MM.1S (cell line): ENCODE measurements around the gene ST6GAL1.

Experiments used
- DNase-seq: peaks from one replicate; pipeline ENCODE4 v3.0.0-alpha.2; 2015
- H2AFZ ChIP-seq: fragments of 300-600 bp; sonication (generic); 2 replicates; pipeline ENCODE4 v1.6.0; 2016; ENCODE audit warnings: antibody characterized with exemption, low read length
- H3F3A ChIP-seq: fragments of 300-600 bp; sonication (generic); 2 replicates; pipeline ENCODE4 v1.6.1; 2016; ENCODE audit warnings: mild to moderate bottlenecking, antibody characterized with exemption, low read length, moderate library complexity, mixed read lengths; ENCODE audit not compliant: insufficient read depth
- H3K27ac ChIP-seq: fragments of 300-600 bp; sonication (generic); 2 replicates; pipeline ENCODE4 v1.5.1; 2016; ENCODE audit warnings: mild to moderate bottlenecking, low read length
- H3K27me3 ChIP-seq: fragments of 300-600 bp; sonication (generic); replicated peaks from 2 replicates; pipeline ENCODE4 v1.6.0; 2016; ENCODE audit warnings: low read length; ENCODE audit not compliant: insufficient read depth
- H3K36me3 ChIP-seq: fragments of 300-600 bp; sonication (generic); replicated peaks from 2 replicates; pipeline ENCODE4 v1.6.1; 2016; ENCODE audit warnings: mild to moderate bottlenecking, low read length, mixed read lengths; ENCODE audit not compliant: insufficient read depth
- H3K4me1 ChIP-seq: fragments of 300-600 bp; sonication (generic); 2 replicates; pipeline ENCODE4 v1.6.1; 2016; ENCODE audit warnings: low read length, mixed read lengths
- H3K4me2 ChIP-seq: fragments of 300-600 bp; sonication (generic); 2 replicates; pipeline ENCODE4 v1.6.0; 2016; ENCODE audit warnings: low read depth, low read length
- H3K4me3 ChIP-seq: fragments of 300-600 bp; sonication (generic); 2 replicates; pipeline ENCODE4 v1.5.1; 2016; ENCODE audit warnings: low read length, mixed read lengths
- H3K79me2 ChIP-seq: fragments of 300-600 bp; sonication (generic); 2 replicates; pipeline ENCODE4 v1.6.1; 2016; ENCODE audit warnings: mixed run types, low read length, mixed read lengths
- H3K9ac ChIP-seq: fragments of 300-600 bp; sonication (generic); 2 replicates; pipeline ENCODE4 v1.6.1; 2016; ENCODE audit warnings: low read length, mixed read lengths
- H3K9me2 ChIP-seq: fragments of 300-600 bp; sonication (generic); replicated peaks from 2 replicates; pipeline ENCODE4 v1.6.1; 2016; ENCODE audit warnings: mild to moderate bottlenecking, low read length, mixed read lengths; ENCODE audit not compliant: insufficient read depth
- H3K9me3 ChIP-seq: fragments of 300-600 bp; sonication (generic); replicated peaks from 2 replicates; pipeline ENCODE4 v1.6.1; 2016; ENCODE audit warnings: mild to moderate bottlenecking, low read length, mixed read lengths; ENCODE audit not compliant: insufficient read depth
- H4K20me1 ChIP-seq: fragments of 300-600 bp; sonication (generic); 2 replicates; pipeline ENCODE4 v1.6.1; 2016; ENCODE audit warnings: mild to moderate bottlenecking, low read length, moderate library complexity, mixed read lengths; ENCODE audit not compliant: insufficient read depth
- CTCF ChIP-seq: fragments of 300-600 bp; sonication (generic); IDR thresholded peaks from 2 replicates; pipeline ENCODE4 v1.5.1; 2016; ENCODE audit warnings: antibody characterized with exemption, low read length, mixed read lengths
- EZH2 ChIP-seq: fragments of 300-600 bp; sonication (generic); optimal IDR thresholded peaks from 2 replicates; pipeline ENCODE3; 2017; ENCODE audit warnings: low read depth, mild to moderate bottlenecking, antibody characterized with exemption, low read length, mixed read lengths
- EZH2phosphoT487 ChIP-seq: fragments of 300-600 bp; sonication (generic); IDR thresholded peaks from 2 replicates; pipeline ENCODE4 v1.6.1; 2018; ENCODE audit warnings: antibody characterized with exemption, low read length

The ST6GAL1 gene

GRCh38 chr3:186915806-186916796 lies 14.2 kb upstream of the ST6GAL1 start:
- Histone ChIP-seq H2AFZ (no peak overlapping the region), H3K9ac (no peak overlapping the region), H3F3A (no peaks in the 10 kb centered on the region), H3K4me2 (no peak overlapping the region), H3K9me3 (no peaks in the 10 kb centered on the region), H3K36me3 (no peaks in the 10 kb centered on the region), H4K20me1 (no peaks in the 10 kb centered on the region), H3K27me3 (no peaks in the 10 kb centered on the region), H3K4me1 (no peaks in the 10 kb centered on the region), H3K79me2 (no peaks in the 10 kb centered on the region), H3K27ac (no peak overlapping the region), H3K4me3 (no peak overlapping the region), H3K9me2 (no peaks in the 10 kb centered on the region)
- no peak for DNase-seq
- no peak for TF ChIP-seq CTCF
- no peak for TF ChIP-seq EZH2
- no peak for TF ChIP-seq EZH2phosphoT487

- Histone ChIP-seq H2AFZ (no peak overlapping the region), H3K27me3 (no peaks in the 10 kb centered on the region)
- no peak for TF ChIP-seq CTCF
- TF ChIP-seq EZH2phosphoT487, result no peak
- no peak for TF ChIP-seq EZH2
Observed at GRCh38 chr3:186917512-186918312, 12.6 kb upstream of the ST6GAL1 start.

GRCh38 chr3:186920301-186920700 lies 10.0 kb upstream of the ST6GAL1 start:
- H3K4me2 ChIP-seq, result no peak overlapping the region
- H3K9me3 ChIP-seq, result no peaks in the 10 kb centered on the region
- DNase-seq, result no peak
- no peaks in the 10 kb centered on the region for H3K9me2 ChIP-seq
- no peak overlapping the region for H3K4me3 ChIP-seq
- H3K4me1 ChIP-seq, result no peaks in the 10 kb centered on the region
- no peak for TF ChIP-seq EZH2
- TF ChIP-seq EZH2phosphoT487, result no peak
- no peak for TF ChIP-seq CTCF
- H3K27me3 ChIP-seq, result no peaks in the 10 kb centered on the region
- no peaks in the 10 kb centered on the region for H3K79me2 ChIP-seq
- H2AFZ ChIP-seq, result no peak overlapping the region
- no peaks in the 10 kb centered on the region for H4K20me1 ChIP-seq
- no peak overlapping the region for H3K27ac ChIP-seq
- no peaks in the 10 kb centered on the region for H3F3A ChIP-seq
- no peaks in the 10 kb centered on the region for H3K36me3 ChIP-seq
- no peak overlapping the region for H3K9ac ChIP-seq

More at GRCh38 chr3:186917512-186918312, 12.6 kb upstream of the ST6GAL1 start:
- DNase-seq, result no peak
- Histone ChIP-seq H3K27ac (no peak overlapping the region), H3K9me3 (no peaks in the 10 kb centered on the region), H3K36me3 (no peaks in the 10 kb centered on the region), H3K9ac (no peak overlapping the region), H3K4me3 (no peak overlapping the region), H3K4me2 (no peak overlapping the region), H4K20me1 (no peaks in the 10 kb centered on the region), H3K4me1 (no peaks in the 10 kb centered on the region), H3K79me2 (no peaks in the 10 kb centered on the region), H3F3A (no peaks in the 10 kb centered on the region), H3K9me2 (no peaks in the 10 kb centered on the region)
